SH-SY5Y (cell line): Measurements from ENCODE around the gene DACH1.

Experiments used
- GATA2 ChIP-seq: IDR thresholded peaks from 2 replicates; pipeline ENCODE4 v1.6.1; 2011; ENCODE audit warnings: mild to moderate bottlenecking, low read depth, low read length
- GATA3 ChIP-seq: IDR thresholded peaks from 2 replicates; pipeline ENCODE4 v1.6.1; 2011; ENCODE audit warnings: low read depth, mild to moderate bottlenecking, low read length, moderate library complexity

DNA sequence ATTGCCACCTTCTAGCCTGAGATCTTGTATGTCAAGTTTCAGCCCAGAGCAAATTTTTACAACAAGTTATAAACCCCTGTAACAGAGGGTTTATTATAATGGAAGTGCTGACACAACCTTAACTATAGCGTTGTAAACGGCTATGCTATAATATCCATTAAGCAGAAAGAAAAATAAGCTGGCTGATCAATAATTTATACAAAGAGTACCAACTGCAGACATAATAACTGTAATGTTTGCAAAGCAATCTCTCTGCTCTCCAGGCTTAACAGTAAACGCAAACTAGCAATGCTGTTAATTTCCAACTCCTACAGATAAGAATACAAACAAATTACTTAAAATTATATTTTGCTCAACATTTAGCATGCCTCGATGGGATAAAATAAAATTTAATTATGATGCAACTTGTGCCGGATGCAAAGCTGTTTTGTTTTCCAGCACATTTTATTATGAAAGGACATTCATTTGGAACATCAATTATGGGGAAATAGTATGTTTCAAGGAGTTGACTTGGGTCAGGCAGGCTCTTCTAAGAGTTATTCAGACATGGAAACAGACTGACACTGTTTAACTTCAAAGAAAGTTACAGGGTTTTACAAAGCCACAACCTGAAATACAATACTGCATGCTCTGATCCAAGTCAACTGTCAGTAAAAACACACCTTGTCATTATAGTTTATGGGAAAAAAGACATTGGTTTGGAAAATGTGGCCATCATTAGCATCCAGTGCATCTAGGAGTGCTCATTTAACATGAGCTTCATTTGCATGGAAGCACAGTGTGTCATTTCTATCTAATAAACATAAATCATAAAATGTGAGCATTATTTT lies 6.6 kb upstream of the DACH1 start:
- TF ChIP-seq GATA2 (no peak), GATA3 (no peak)
